ENCODE results near the gene RPS6KA3. TPM values are rescaled to one million over a fixed set of nuclear protein-coding genes. Genes with fewer than 3 reads are reported as not detected.

RPS6KA3 gene
- total and polyA plus RNA-seq, 2 of the 8 experiments (the other 6 are each of a cell fraction or from before 2014, with no cell fraction given): 7.1 to 13.0 TPM

- TF ChIP-seq MAX (IDR thresholded peaks at IDR 0.05): no peak
- TF ChIP-seq CHD7 (IDR thresholded peaks at IDR 0.05; ENCODE audit: insufficient replicate concordance, low read length): no peak
- TF ChIP-seq TCF12 (IDR thresholded peaks at IDR 0.05; ENCODE audit: low read depth, low read length): no peak
- no peak for TF ChIP-seq CREB1 (IDR thresholded peaks at IDR 0.05)
- no peak for TF ChIP-seq JUN (IDR thresholded peaks at IDR 0.05; ENCODE audit: low read depth, low read length)
- no peak for TF ChIP-seq SIRT6 (IDR thresholded peaks at IDR 0.05; ENCODE audit: low read length)
Observed at GRCh38 chrX:20173856-20174255, 92.9 kb downstream of the RPS6KA3 start (continued).
